BLaER1 treated with 17β-estradiol and CSF1 and Interleukin-3, amounts not matched to agents 10 nM and 100 nM (cell line): ENCODE results near the gene OSBPL10.

Source experiments
- H3K27ac ChIP-seq, 11 experiments: shearing (Covaris generic); formaldehyde crosslinking; 2 replicates each; pipeline ENCODE4 v1.8.1; 2022
- H3K27me3 ChIP-seq, 11 experiments: shearing (Covaris generic); formaldehyde crosslinking; 2 replicates each; pipeline ENCODE4 v1.8.1; 2022
- H3K36me3 ChIP-seq, 11 experiments: shearing (Covaris generic); formaldehyde crosslinking; 2 replicates each; pipeline ENCODE4 v1.8.1; 2022
- H3K4me1 ChIP-seq, 10 experiments: shearing (Covaris generic); formaldehyde crosslinking; 2 replicates each; pipeline ENCODE4 v1.8.1; 2022
- H3K4me2 ChIP-seq, 11 experiments: shearing (Covaris generic); formaldehyde crosslinking; 2 replicates each; pipeline ENCODE4 v1.8.1; 2022
- H3K4me3 ChIP-seq, 10 experiments: shearing (Covaris generic); formaldehyde crosslinking; 2 replicates each; pipeline ENCODE4 v1.8.1; 2022
- H3K9ac ChIP-seq, 11 experiments: shearing (Covaris generic); formaldehyde crosslinking; 2 replicates each; pipeline ENCODE4 v1.8.1; 2022
- H3K9me3 ChIP-seq, 11 experiments: shearing (Covaris generic); formaldehyde crosslinking; replicated peaks in 1 of 11; 2 replicates each; pipeline ENCODE4 v1.8.1; 2022
- H4K20me1 ChIP-seq, 11 experiments: shearing (Covaris generic); formaldehyde crosslinking; 2 replicates each; pipeline ENCODE4 v1.8.1; 2022
- Cebpa-rat ChIP-seq, 11 experiments: shearing (Covaris generic); IDR thresholded peaks; 2 replicates each; pipeline ENCODE4 v1.8.1; 2022

OSBPL10 gene

DNA sequence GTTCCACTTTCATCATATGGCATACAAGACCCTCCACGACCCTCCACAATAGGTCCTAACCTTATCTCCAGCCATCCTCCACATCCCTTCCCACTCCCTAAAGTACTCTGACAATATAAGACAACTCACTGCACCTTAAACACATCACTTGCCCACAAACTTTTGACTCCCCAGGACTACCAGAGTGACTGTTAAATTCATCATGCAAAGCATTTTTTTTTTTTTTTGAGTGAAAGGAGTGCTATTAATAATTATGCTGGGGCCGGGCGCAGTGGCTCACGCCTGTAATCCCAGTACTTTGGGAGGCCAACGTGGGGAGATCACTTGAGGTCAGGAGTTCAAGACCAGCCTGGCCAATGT is 55.8 kb downstream of the OSBPL10 start:
- no peak overlapping the region for H3K9ac ChIP-seq
- no peak for TF ChIP-seq Cebpa-rat (IDR thresholded peaks at IDR 0.05)
- H3K27me3 ChIP-seq = no peaks in the 10 kb centered on the region
- H3K9me3 ChIP-seq = peaks cover 6 to 13% (median 8%) of the 10 kb centered on the region in 11 experiments
- H3K4me2 ChIP-seq = no peak overlapping the region
- no peaks in the 10 kb centered on the region for H3K36me3 ChIP-seq
- no peaks in the 10 kb centered on the region for H4K20me1 ChIP-seq
- H3K4me3 ChIP-seq = no peak overlapping the region
- H3K4me1 ChIP-seq = no peaks in the 10 kb centered on the region
- no peak overlapping the region for H3K27ac ChIP-seq

- Histone ChIP-seq H3K9me3 (peaks cover 11 to 18% (median 13%) of the 10 kb centered on the region in 11 experiments), H3K27me3 (no peaks in the 10 kb centered on the region), H3K27ac (no peak overlapping the region), H3K4me3 (no peak overlapping the region), H3K36me3 (no peaks in the 10 kb centered on the region), H3K4me2 (no peak overlapping the region), H3K9ac (no peak overlapping the region), H3K4me1 (no peaks in the 10 kb centered on the region), H4K20me1 (no peaks in the 10 kb centered on the region)
- TF ChIP-seq Cebpa-rat (IDR thresholded peaks at IDR 0.05) = no peak
Measured at GRCh38 chr3:31924610-31925270, 56.3 kb downstream of the OSBPL10 start.

- no peaks in the 10 kb centered on the region for H3K27me3 ChIP-seq
- H3K27ac ChIP-seq = no peak overlapping the region
- H3K9me3 ChIP-seq = peaks cover 17 to 24% (median 19%) of the 10 kb centered on the region in 11 experiments
- no peaks in the 10 kb centered on the region for H4K20me1 ChIP-seq
- no peak for TF ChIP-seq Cebpa-rat (IDR thresholded peaks at IDR 0.05)
- H3K4me1 ChIP-seq = peaks cover 0 to 7% (median 4%) of the 10 kb centered on the region in 10 experiments; a peak in 9 of 20 replicates
- no peaks in the 10 kb centered on the region for H3K36me3 ChIP-seq
- no peak overlapping the region for H3K4me3 ChIP-seq
- H3K9ac ChIP-seq = no peak overlapping the region
- H3K4me2 ChIP-seq = no peak overlapping the region
Measured at GRCh38 chr3:31922962-31923361, 58.1 kb downstream of the OSBPL10 start.

GRCh38 chr3:31921837-31922236 is 59.2 kb downstream of the OSBPL10 start:
- H3K4me3 ChIP-seq = no peak overlapping the region
- no peak overlapping the region for H3K4me2 ChIP-seq
- H3K9me3 ChIP-seq = peaks cover 17 to 24% (median 19%) of the 10 kb centered on the region in 11 experiments
- peaks cover 0 to 10% (median 4%) of the 10 kb centered on the region in 10 experiments; a peak in 9 of 20 replicates for H3K4me1 ChIP-seq
- no peaks in the 10 kb centered on the region for H3K36me3 ChIP-seq
- H3K27ac ChIP-seq = no peak overlapping the region
- H4K20me1 ChIP-seq = no peaks in the 10 kb centered on the region
- H3K9ac ChIP-seq = no peak overlapping the region
- no peaks in the 10 kb centered on the region for H3K27me3 ChIP-seq
- TF ChIP-seq Cebpa-rat (IDR thresholded peaks at IDR 0.05) = no peak

DNA sequence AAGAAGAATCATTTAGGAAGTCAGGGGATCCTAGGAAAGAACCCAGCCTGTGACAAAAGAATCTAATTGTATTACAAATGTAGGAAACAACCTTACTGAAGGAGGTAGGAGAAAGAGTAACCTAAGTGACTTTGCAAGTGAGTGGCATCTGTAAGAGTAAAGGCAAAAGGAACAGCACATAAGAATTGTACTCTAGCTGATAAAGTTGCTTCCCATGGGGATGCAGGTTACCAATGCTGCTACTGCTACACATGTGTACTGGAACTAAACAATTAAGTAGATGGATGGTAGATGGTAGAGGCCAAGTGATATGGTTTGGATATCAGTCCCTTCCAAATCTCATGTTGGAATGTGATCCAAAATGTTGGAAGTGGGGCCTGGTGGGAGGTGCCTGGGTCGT is 60.8 kb downstream of the OSBPL10 start:
- no peak overlapping the region for H3K4me3 ChIP-seq
- no peak overlapping the region for H3K9ac ChIP-seq
- no peaks in the 10 kb centered on the region for H3K27me3 ChIP-seq
- H4K20me1 ChIP-seq = no peaks in the 10 kb centered on the region
- no peak for TF ChIP-seq Cebpa-rat (IDR thresholded peaks at IDR 0.05)
- no peaks in the 10 kb centered on the region for H3K36me3 ChIP-seq
- no peak overlapping the region for H3K4me2 ChIP-seq
- peaks cover 0 to 10% (median 4%) of the 10 kb centered on the region in 10 experiments; a peak in 9 of 20 replicates for H3K4me1 ChIP-seq
- H3K27ac ChIP-seq = no peak overlapping the region
- H3K9me3 ChIP-seq = peaks cover 17 to 24% (median 19%) of the 10 kb centered on the region in 11 experiments

GRCh38 chr3:31919528-31919927 is 61.5 kb downstream of the OSBPL10 start:
- TF ChIP-seq Cebpa-rat (IDR thresholded peaks at IDR 0.05) = no peak
- peaks cover 17 to 24% (median 19%) of the 10 kb centered on the region in 11 experiments for H3K9me3 ChIP-seq
- no peaks in the 10 kb centered on the region for H3K36me3 ChIP-seq
- peaks cover 0 to 10% (median 4%) of the 10 kb centered on the region in 10 experiments; a peak in 9 of 20 replicates for H3K4me1 ChIP-seq
- no peak overlapping the region for H3K27ac ChIP-seq
- no peaks in the 10 kb centered on the region for H4K20me1 ChIP-seq
- no peaks in the 10 kb centered on the region for H3K27me3 ChIP-seq
- no peak overlapping the region for H3K4me2 ChIP-seq
- no peak overlapping the region for H3K9ac ChIP-seq
- no peak overlapping the region for H3K4me3 ChIP-seq

- Histone ChIP-seq H3K9ac (no peak overlapping the region; a peak in 1 of 22 replicates), H4K20me1 (no peaks in the 10 kb centered on the region), H3K27me3 (no peaks in the 10 kb centered on the region), H3K27ac (peak overlapping the region in 1 of 11 experiments; percentile 15; a peak in 2 of 22 replicates), H3K4me2 (peak overlapping the region in 8 of 11 experiments; percentile 3 to 43 (median 26); a peak in 8 of 22 replicates), H3K9me3 (peaks cover 17 to 24% (median 19%) of the 10 kb centered on the region in 11 experiments), H3K4me3 (no peak overlapping the region), H3K4me1 (peaks cover 0 to 10% (median 4%) of the 10 kb centered on the region in 10 experiments; a peak in 9 of 20 replicates), H3K36me3 (no peaks in the 10 kb centered on the region)
- no peak for TF ChIP-seq Cebpa-rat (IDR thresholded peaks at IDR 0.05)
Measured at GRCh38 chr3:31918179-31919150, 62.6 kb downstream of the OSBPL10 start.

GRCh38 chr3:31917303-31918005 is 63.6 kb downstream of the OSBPL10 start:
- Histone ChIP-seq H3K4me1 (peaks cover 0 to 10% (median 4%) of the 10 kb centered on the region in 10 experiments; a peak in 9 of 20 replicates), H3K36me3 (no peaks in the 10 kb centered on the region), H4K20me1 (no peaks in the 10 kb centered on the region), H3K9me3 (peaks cover 17 to 24% (median 19%) of the 10 kb centered on the region in 11 experiments), H3K27me3 (no peaks in the 10 kb centered on the region), H3K27ac (peak overlapping the region in 2 of 11 experiments; percentile 14 to 21; a peak in 2 of 22 replicates), H3K9ac (no peak overlapping the region), H3K4me2 (no peak overlapping the region), H3K4me3 (no peak overlapping the region)
- no peak for TF ChIP-seq Cebpa-rat (IDR thresholded peaks at IDR 0.05)

DNA sequence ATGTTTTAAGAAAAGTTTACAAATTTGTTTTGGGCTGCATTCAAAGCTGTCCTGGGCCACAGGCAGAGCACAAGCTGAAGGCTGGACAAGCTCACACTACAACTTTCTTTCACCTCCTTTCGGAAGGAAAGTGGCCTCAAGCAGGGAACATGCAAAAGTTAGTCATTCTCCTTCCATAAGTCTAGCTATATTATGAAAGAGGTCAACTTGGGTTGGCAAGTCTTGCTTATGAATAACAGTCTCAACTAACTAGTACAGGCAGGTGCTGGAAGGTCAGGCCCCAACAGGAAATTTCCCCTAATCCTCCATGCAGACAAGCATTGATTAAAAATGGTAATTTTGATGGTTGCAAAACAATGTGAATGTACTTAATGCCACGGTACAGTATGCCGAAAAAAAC is 69.4 kb downstream of the OSBPL10 start:
- H3K9me3 ChIP-seq = no peaks in the 10 kb centered on the region
- no peaks in the 10 kb centered on the region for H3K36me3 ChIP-seq
- no peak overlapping the region for H3K4me2 ChIP-seq
- TF ChIP-seq Cebpa-rat (IDR thresholded peaks at IDR 0.05) = no peak
- no peaks in the 10 kb centered on the region for H3K27me3 ChIP-seq
- peaks cover 0 to 6% (median 0%) of the 10 kb centered on the region in 10 experiments; a peak in 4 of 20 replicates for H3K4me1 ChIP-seq
- H3K27ac ChIP-seq = no peak overlapping the region
- H3K4me3 ChIP-seq = no peak overlapping the region
- no peaks in the 10 kb centered on the region for H4K20me1 ChIP-seq
- H3K9ac ChIP-seq = no peak overlapping the region
